MM.1S (cell line): Measurements from ENCODE around the gene CBL.

Source experiments
- DNase-seq: peaks from one replicate; pipeline ENCODE4 v3.0.0-alpha.2; 2015
- H2AFZ ChIP-seq: fragments of 300-600 bp; sonication (generic); 2 replicates; pipeline ENCODE4 v1.6.0; 2016; ENCODE audit warnings: antibody characterized with exemption, low read length
- H3F3A ChIP-seq: fragments of 300-600 bp; sonication (generic); 2 replicates; pipeline ENCODE4 v1.6.1; 2016; ENCODE audit warnings: mild to moderate bottlenecking, antibody characterized with exemption, low read length, moderate library complexity, mixed read lengths; ENCODE audit not compliant: insufficient read depth
- H3K27ac ChIP-seq: fragments of 300-600 bp; sonication (generic); 2 replicates; pipeline ENCODE4 v1.5.1; 2016; ENCODE audit warnings: mild to moderate bottlenecking, low read length
- H3K27me3 ChIP-seq: fragments of 300-600 bp; sonication (generic); replicated peaks from 2 replicates; pipeline ENCODE4 v1.6.0; 2016; ENCODE audit warnings: low read length; ENCODE audit not compliant: insufficient read depth
- H3K36me3 ChIP-seq: fragments of 300-600 bp; sonication (generic); replicated peaks from 2 replicates; pipeline ENCODE4 v1.6.1; 2016; ENCODE audit warnings: mild to moderate bottlenecking, low read length, mixed read lengths; ENCODE audit not compliant: insufficient read depth
- H3K4me1 ChIP-seq: fragments of 300-600 bp; sonication (generic); 2 replicates; pipeline ENCODE4 v1.6.1; 2016; ENCODE audit warnings: low read length, mixed read lengths
- H3K4me2 ChIP-seq: fragments of 300-600 bp; sonication (generic); 2 replicates; pipeline ENCODE4 v1.6.0; 2016; ENCODE audit warnings: low read depth, low read length
- H3K4me3 ChIP-seq: fragments of 300-600 bp; sonication (generic); 2 replicates; pipeline ENCODE4 v1.5.1; 2016; ENCODE audit warnings: low read length, mixed read lengths
- H3K79me2 ChIP-seq: fragments of 300-600 bp; sonication (generic); 2 replicates; pipeline ENCODE4 v1.6.1; 2016; ENCODE audit warnings: mixed run types, low read length, mixed read lengths
- H3K9ac ChIP-seq: fragments of 300-600 bp; sonication (generic); 2 replicates; pipeline ENCODE4 v1.6.1; 2016; ENCODE audit warnings: low read length, mixed read lengths
- H3K9me2 ChIP-seq: fragments of 300-600 bp; sonication (generic); replicated peaks from 2 replicates; pipeline ENCODE4 v1.6.1; 2016; ENCODE audit warnings: mild to moderate bottlenecking, low read length, mixed read lengths; ENCODE audit not compliant: insufficient read depth
- H3K9me3 ChIP-seq: fragments of 300-600 bp; sonication (generic); replicated peaks from 2 replicates; pipeline ENCODE4 v1.6.1; 2016; ENCODE audit warnings: mild to moderate bottlenecking, low read length, mixed read lengths; ENCODE audit not compliant: insufficient read depth
- H4K20me1 ChIP-seq: fragments of 300-600 bp; sonication (generic); 2 replicates; pipeline ENCODE4 v1.6.1; 2016; ENCODE audit warnings: mild to moderate bottlenecking, low read length, moderate library complexity, mixed read lengths; ENCODE audit not compliant: insufficient read depth
- CTCF ChIP-seq: fragments of 300-600 bp; sonication (generic); IDR thresholded peaks from 2 replicates; pipeline ENCODE4 v1.5.1; 2016; ENCODE audit warnings: antibody characterized with exemption, low read length, mixed read lengths
- EZH2 ChIP-seq: fragments of 300-600 bp; sonication (generic); optimal IDR thresholded peaks from 2 replicates; pipeline ENCODE3; 2017; ENCODE audit warnings: low read depth, mild to moderate bottlenecking, antibody characterized with exemption, low read length, mixed read lengths
- EZH2phosphoT487 ChIP-seq: fragments of 300-600 bp; sonication (generic); IDR thresholded peaks from 2 replicates; pipeline ENCODE4 v1.6.1; 2018; ENCODE audit warnings: antibody characterized with exemption, low read length

The CBL gene

DNA sequence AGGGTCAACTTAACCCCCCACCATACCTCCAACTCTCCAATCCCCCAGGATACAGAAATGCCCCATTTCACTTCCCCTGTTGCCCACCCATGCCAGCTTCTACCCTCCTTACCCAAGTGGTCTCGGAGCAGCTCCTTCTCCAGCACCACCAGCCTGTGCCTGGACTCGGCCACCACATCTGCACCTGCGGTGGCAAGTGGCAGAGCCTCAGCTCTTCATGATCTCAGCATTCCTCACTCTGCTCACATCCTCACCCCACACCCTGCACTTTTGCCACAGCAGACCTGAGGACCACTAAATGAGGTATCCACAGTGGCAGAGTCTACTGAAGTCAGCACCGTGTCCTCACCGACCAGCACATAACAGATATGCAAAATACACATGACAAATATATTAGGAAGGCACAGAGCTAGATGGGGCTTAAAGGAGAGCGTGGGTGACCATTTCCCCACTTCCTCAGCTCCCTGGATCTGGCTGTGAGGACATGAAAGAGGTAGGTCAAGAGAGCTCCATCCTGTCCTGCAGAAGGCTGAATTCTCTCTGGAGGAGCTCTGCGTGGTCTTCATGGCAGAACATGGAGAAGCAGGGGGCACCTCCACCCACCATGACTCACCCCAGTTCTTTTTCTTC lies 11.2 kb upstream of the CBL start:
- no peak overlapping the region for H3K4me2 ChIP-seq
- H3K4me3 ChIP-seq: no peak overlapping the region

DNA sequence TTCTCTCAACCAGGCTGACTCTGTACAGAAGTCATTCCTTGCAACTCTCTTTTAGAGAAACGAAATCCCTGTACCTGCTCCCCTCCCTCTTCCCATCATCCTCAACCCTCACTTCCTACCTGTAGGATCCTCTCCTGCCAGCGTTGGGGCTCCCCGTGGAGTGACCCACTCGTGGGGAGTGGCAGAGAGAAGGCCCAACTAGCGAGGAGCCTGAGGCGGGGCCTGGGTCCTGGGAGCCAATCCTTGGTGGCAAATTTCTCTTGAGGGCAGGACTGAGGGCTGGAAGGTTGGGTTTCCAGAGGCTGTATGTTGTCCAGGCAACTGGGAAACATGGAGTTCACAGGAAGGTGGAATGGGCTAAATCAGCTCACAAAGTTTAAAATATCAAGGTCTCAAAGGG lies 10.5 kb upstream of the CBL start:
- H3K4me3 ChIP-seq: no peak overlapping the region
- H3F3A ChIP-seq: no peaks in the 10 kb centered on the region
- no peaks in the 10 kb centered on the region for H3K79me2 ChIP-seq
- H3K27ac ChIP-seq: no peak overlapping the region
- H3K4me2 ChIP-seq: no peak overlapping the region
- TF ChIP-seq EZH2phosphoT487 (no peak), EZH2 (no peak), CTCF (no peak)
- no peaks in the 10 kb centered on the region for H3K27me3 ChIP-seq
- H4K20me1 ChIP-seq: no peaks in the 10 kb centered on the region
- H3K9me2 ChIP-seq: no peaks in the 10 kb centered on the region
- no peak for DNase-seq
- H2AFZ ChIP-seq: no peak overlapping the region
- H3K4me1 ChIP-seq: peaks cover 4% of the 10 kb centered on the region
- no peaks in the 10 kb centered on the region for H3K9me3 ChIP-seq
- no peak overlapping the region for H3K9ac ChIP-seq
- no peaks in the 10 kb centered on the region for H3K36me3 ChIP-seq

More for the DNA sequence above, 11.2 kb upstream of the CBL start:
- Histone ChIP-seq H2AFZ (no peak overlapping the region), H3K79me2 (no peaks in the 10 kb centered on the region), H4K20me1 (no peaks in the 10 kb centered on the region), H3K9ac (no peak overlapping the region), H3K9me2 (no peaks in the 10 kb centered on the region), H3K9me3 (no peaks in the 10 kb centered on the region), H3K4me1 (peaks cover 4% of the 10 kb centered on the region), H3K27ac (no peak overlapping the region), H3K36me3 (no peaks in the 10 kb centered on the region), H3F3A (no peaks in the 10 kb centered on the region), H3K27me3 (no peaks in the 10 kb centered on the region)
- TF ChIP-seq EZH2 (no peak), EZH2phosphoT487 (no peak), CTCF (no peak)
- DNase-seq: no peak

DNA sequence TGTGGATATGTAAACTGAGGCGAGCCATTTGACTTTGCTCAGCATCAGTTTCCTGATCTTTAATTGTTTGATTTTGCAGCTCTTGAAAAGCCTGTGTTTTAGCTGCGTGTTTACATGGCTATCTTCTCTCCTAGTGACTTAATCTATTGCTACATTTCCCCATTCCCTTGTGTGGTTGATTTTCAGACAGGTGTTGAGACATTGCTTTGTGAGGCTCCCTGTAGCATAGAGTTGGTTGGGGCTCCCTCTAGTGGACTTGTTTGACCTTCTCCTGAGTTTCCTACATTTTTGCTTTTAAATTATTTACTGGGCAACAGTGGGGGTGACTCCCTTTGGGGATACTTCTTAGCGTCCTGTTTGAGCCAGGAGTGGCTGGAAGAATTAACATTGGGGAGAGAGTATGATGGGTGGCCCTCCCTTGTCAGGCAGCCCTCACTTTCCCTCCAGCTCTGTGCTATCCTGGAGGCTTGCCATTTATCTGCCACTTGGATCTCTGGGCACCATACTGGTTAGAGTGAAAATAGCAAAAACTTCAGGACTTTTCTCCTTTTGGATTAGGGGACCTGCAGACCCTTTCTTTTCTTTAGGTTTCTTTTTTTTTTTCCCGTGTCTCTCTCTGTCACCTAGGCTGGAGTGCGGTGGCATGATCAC lies 9.2 kb upstream of the CBL start:
- Histone ChIP-seq H3K27ac (no peak overlapping the region), H3K4me2 (no peak overlapping the region), H3F3A (no peaks in the 10 kb centered on the region), H3K79me2 (no peaks in the 10 kb centered on the region), H3K9ac (no peak overlapping the region), H3K27me3 (no peaks in the 10 kb centered on the region), H4K20me1 (no peaks in the 10 kb centered on the region), H3K36me3 (no peaks in the 10 kb centered on the region), H3K4me1 (peaks cover 4% of the 10 kb centered on the region), H3K4me3 (no peak overlapping the region), H3K9me2 (no peaks in the 10 kb centered on the region), H2AFZ (0 out of 2 replicates have a peak overlapping the region, but pooled peaks have one; percentile 19), H3K9me3 (no peaks in the 10 kb centered on the region)
- DNase-seq: peak; percentile 86
- no peak for TF ChIP-seq EZH2phosphoT487
- TF ChIP-seq CTCF: peak; percentile 90
